GM12878 (cell line): ENCODE measurements around the gene NEAT1. TPM values are rescaled to one million over a fixed set of nuclear protein-coding genes. Genes with fewer than 3 reads are reported as not detected.

Source experiments
- ATAC-seq: fragments of 200-7000 bp; cut with Tn5 transposase; 3 replicates; pipeline ENCODE4 v1.9.1; 2020; ENCODE audit warnings: mild to moderate bottlenecking, moderate library complexity
- BruUV-seq: library from RNA; stranded (reverse); fragments of 400-500 nt; replicated peaks from 2 replicates; lab custom pipeline; 2021; lab: Mats Ljungman, UMichigan
- CTCF ChIA-PET: fragments of 300-600 bp; sonication (Branson Sonifier 250); formaldehyde crosslinking; extraction: SDS; loops from one replicate; lab custom pipeline; 2021; ENCODE audit warnings: inconsistent platforms; lab: Yijun Ruan, JAX
- POLR2A ChIA-PET: fragments of 350-600 bp; formaldehyde crosslinking; extraction: SDS; loops from one replicate; lab custom pipeline; 2021; ENCODE audit warnings: inconsistent platforms; lab: Charles Lee
- RAD21 ChIA-PET: fragments of 300-600 bp; sonication (Branson Sonifier 250); formaldehyde crosslinking; loops from one replicate; lab custom pipeline; 2023; ENCODE audit warnings: antibody characterized with exemption; ENCODE audit not compliant: unreplicated experiment; lab: Charles Lee
- SMC1A ChIA-PET: fragments of 300-600 bp; sonication (Branson Sonifier 250); formaldehyde crosslinking; loops from one replicate; lab custom pipeline; 2023; ENCODE audit not compliant: unreplicated experiment, uncharacterized antibody; lab: Charles Lee
- DNase-seq: peaks from one replicate; pipeline ENCODE4 v3.0.0-alpha.2; 2011; ENCODE audit warnings: low read depth, low spot score
- FAIRE-seq: peaks from 3 replicates; lab custom pipeline; 2011; peaks lifted over from hg19 to GRCh38; lab: Jason Lieb, UNC
- H2AFZ ChIP-seq: 2 replicates; pipeline ENCODE4 v1.6.0; 2011; ENCODE audit warnings: low read depth, low read length, control low read depth; ENCODE audit not compliant: control insufficient read depth
- H3K27ac ChIP-seq: 2 replicates; pipeline ENCODE4 v1.5.1; 2011; ENCODE audit warnings: control low read depth; ENCODE audit not compliant: control insufficient read depth, insufficient read depth
- H3K27me3 ChIP-seq, 2 experiments: replicated peaks in 1 of 2; 2 replicates each; pipeline versions ENCODE4 v1.6.0 to v1.6.1; 2011; ENCODE audit warnings: low read length in 1 of 2; ENCODE audit not compliant: control insufficient read depth in 2 of 2, insufficient read depth in 2 of 2
- H3K36me3 ChIP-seq, 2 experiments: 2 replicates each; pipeline ENCODE4 v1.5.1; 2011; ENCODE audit warnings: low read length in 1 of 2; ENCODE audit not compliant: control insufficient read depth in 2 of 2, insufficient read depth in 2 of 2
- H3K4me1 ChIP-seq: 2 replicates; pipeline ENCODE4 v1.6.1; 2011; ENCODE audit warnings: mild to moderate bottlenecking, low read length, moderate library complexity, mixed read lengths; ENCODE audit not compliant: control insufficient read depth, insufficient read depth
- H3K4me2 ChIP-seq: 2 replicates; pipeline ENCODE4 v1.6.0; 2011; ENCODE audit warnings: control low read depth; ENCODE audit not compliant: control insufficient read depth, insufficient read depth
- H3K4me3 ChIP-seq: fragments of 200-600 bp; sonication (generic); 2 replicates; pipeline ENCODE4 v1.5.1; 2016
- H3K79me2 ChIP-seq: 2 replicates; pipeline ENCODE4 v1.6.0; 2011; ENCODE audit warnings: low read length; ENCODE audit not compliant: control insufficient read depth, insufficient read depth
- H3K9ac ChIP-seq: 2 replicates; pipeline ENCODE4 v1.8.0; 2011; ENCODE audit warnings: low read length, control low read depth, mixed read lengths; ENCODE audit not compliant: control insufficient read depth, insufficient read depth
- H3K9me3 ChIP-seq: replicated peaks from 3 replicates; pipeline ENCODE4 v1.5.1; 2011; ENCODE audit warnings: mild to moderate bottlenecking, low read length; ENCODE audit not compliant: control insufficient read depth, insufficient read depth
- H4K20me1 ChIP-seq: 2 replicates; pipeline ENCODE4 v1.6.0; 2011; ENCODE audit not compliant: control insufficient read depth, insufficient read depth
- BHLHE40 ChIP-seq, 2 experiments: fragments of 450-650 bp in 1 of 2; IDR thresholded peaks; 2 replicates each; pipeline ENCODE4 v1.6.1; 2011 to 2017; ENCODE audit warnings: low read depth in 2 of 2, borderline replicate concordance in 1 of 2, improper control_type of control experiment in 1 of 2, low read length in 1 of 2, mild to moderate bottlenecking in 1 of 2
- CEBPB ChIP-seq, 2 experiments: fragments of 150-350 bp in 1 of 2; IDR thresholded peaks; 2 replicates each; pipeline ENCODE4 v1.6.1; 2012 to 2014; ENCODE audit warnings: low read depth in 2 of 2, low read length in 2 of 2, borderline replicate concordance in 1 of 2, inconsistent platforms in 1 of 2
- CHD4 ChIP-seq: fragments of 200-600 bp; sonication (generic); IDR thresholded peaks from 2 replicates; pipeline ENCODE4 v1.6.1; 2016; ENCODE audit warnings: mild to moderate bottlenecking
- EGR1 ChIP-seq, 2 experiments: IDR thresholded peaks; 1 replicate in 1 of 2; 2 replicates in 1 of 2; pipeline ENCODE4 v1.6.1; 2011 to 2012; ENCODE audit warnings: low read depth in 2 of 2, low read length in 2 of 2, borderline replicate concordance in 1 of 2, mild to moderate bottlenecking in 1 of 2, moderate library complexity in 1 of 2
- FOXM1 ChIP-seq: IDR thresholded peaks from 2 replicates; pipeline ENCODE4 v1.6.1; 2012; ENCODE audit warnings: low read depth, mild to moderate bottlenecking, inconsistent platforms, low read length, moderate library complexity
- HDAC6 ChIP-seq: fragments of 200-600 bp; sonication (generic); IDR thresholded peaks from one replicate; pipeline ENCODE4 v1.8.0; 2017; ENCODE audit warnings: antibody characterized with exemption; ENCODE audit not compliant: unreplicated experiment
- IRF4 ChIP-seq: IDR thresholded peaks from 2 replicates; pipeline ENCODE4 v1.6.1; 2011; ENCODE audit warnings: low read depth, low read length
- JUND ChIP-seq: IDR thresholded peaks from 2 replicates; pipeline ENCODE4 v1.6.1; 2012; ENCODE audit warnings: low read depth, mild to moderate bottlenecking, low read length, improper control_type of control experiment, moderate library complexity
- NBN ChIP-seq: fragments of 450-650 bp; IDR thresholded peaks from 2 replicates; pipeline ENCODE4 v1.6.1; 2016
- NR2C1 ChIP-seq: fragments of 450-650 bp; IDR thresholded peaks from 2 replicates; pipeline ENCODE4 v1.6.1; 2017; ENCODE audit warnings: antibody characterized with exemption, mild to moderate bottlenecking, moderate library complexity
- PAX5 ChIP-seq: IDR thresholded peaks from 2 replicates; pipeline ENCODE4 v1.6.1; 2011; ENCODE audit warnings: low read depth, low read length, borderline replicate concordance
- RAD21 ChIP-seq: IDR thresholded peaks from 2 replicates; pipeline ENCODE4 v1.6.1; 2011; ENCODE audit warnings: mild to moderate bottlenecking, low read depth, low read length, moderate library complexity; ENCODE audit not compliant: insufficient read depth
- RELA ChIP-seq: fragments of 450-650 bp; IDR thresholded peaks from 2 replicates; pipeline ENCODE4 v1.8.0; 2014; ENCODE audit warnings: borderline replicate concordance; ENCODE audit not compliant: partially characterized antibody
- SMAD1 ChIP-seq: fragments of 450-650 bp; IDR thresholded peaks from 2 replicates; pipeline ENCODE4 v1.6.1; 2018; ENCODE audit warnings: mild to moderate bottlenecking, low read depth; ENCODE audit not compliant: partially characterized antibody
- SMC3 ChIP-seq: IDR thresholded peaks from 2 replicates; pipeline ENCODE4 v1.6.1; 2011; ENCODE audit warnings: low read length, improper control_type of control experiment, borderline replicate concordance
- TCF12 ChIP-seq: IDR thresholded peaks from 2 replicates; pipeline ENCODE4 v1.6.1; 2011; ENCODE audit warnings: low read depth, mild to moderate bottlenecking, low read length
- YBX1 ChIP-seq: fragments of 450-650 bp; IDR thresholded peaks from 2 replicates; pipeline ENCODE4 v1.6.1; 2016; ENCODE audit warnings: antibody characterized with exemption
- YY1 ChIP-seq: IDR thresholded peaks from 2 replicates; pipeline ENCODE4 v1.6.1; 2011; ENCODE audit warnings: low read depth, mild to moderate bottlenecking, low read length
- ZBED1 ChIP-seq: IDR thresholded peaks from 2 replicates; pipeline ENCODE4 v1.6.1; 2016; ENCODE audit warnings: borderline replicate concordance
- WGBS: methylation state at CpG from one replicate; pipeline ENCODE4 v1.1.6; 2016; ENCODE audit warnings: low lambda C conversion rate; ENCODE audit not compliant: insufficient replicate concordance, insufficient coverage; ENCODE audit errors: missing lambda C conversion rate; 5-methylcytosine and 5-hydroxymethylcytosine counted together
- in situ Hi-C: fragments of 300-500 bp; cut with MboI; formaldehyde crosslinking; loops from 9 replicates; pipeline ENCODE4 v1.14.3; 2018; ENCODE audit warnings: mixed read lengths
- intact Hi-C: fragments of 100-400 bp; cut with micrococcal nuclease; formaldehyde crosslinking; loops from one replicate; pipeline ENCODE4 v1.14.2; 2022; ENCODE audit not compliant: unreplicated experiment
- polyA plus RNA-seq, 11 experiments: library from polyadenylated mRNA; depleted of rRNA in 4 of 11; unstranded in 6 of 11; stranded (reverse) in 5 of 11; fragments of >200 nt; fragmentation: Nextera tagmentation in 4 of 11; fragmentation: Illumina TruSeq in 1 of 11; extraction: Ambion mirVana in 4 of 11; extraction: Trizol in 1 of 11; gene quantifications; 1 replicate in 1 of 11; 2 replicates in 10 of 11; pipeline versions ENCODE4 v1.2.1 to v1.2.3, GENCODE V29; 2011 to 2016; ENCODE audit warnings: inconsistent platforms in 2 of 11, missing spikeins in 2 of 11, low read depth in 1 of 11
- total RNA-seq, 4 experiments: library from RNA; depleted of rRNA in 3 of 4; stranded (reverse); fragments of >200 nt in 3 of 4; fragmentation: Illumina TruSeq in 1 of 4; extraction: Trizol in 1 of 4; gene quantifications; 2 replicates each; pipeline versions ENCODE4 v1.2.1 to v1.2.3, GENCODE V29; 2013 to 2021
- TF ChIP-seq, protein P1 (sequence below): fragments of 450-650 bp; IDR thresholded peaks from 2 replicates; pipeline ENCODE4 v1.6.1; 2018; ENCODE audit warnings: mild to moderate bottlenecking, low read depth, moderate library complexity; ENCODE audit not compliant: partially characterized antibody
- TF ChIP-seq, protein P2 (sequence below), 3 experiments: IDR thresholded peaks in 2 of 3; conservative IDR thresholded peaks in 1 of 3; 2 replicates each; pipeline ENCODE4 v1.5.1; 2011; ENCODE audit warnings: low read depth in 3 of 3, low read length in 3 of 3, mild to moderate bottlenecking in 3 of 3, control low read depth in 2 of 3, moderate library complexity in 2 of 3, inconsistent platforms in 1 of 3, mixed read lengths in 1 of 3; ENCODE audit not compliant: control insufficient read depth in 2 of 3, insufficient read depth in 1 of 3; ENCODE audit errors: extremely low read depth in 1 of 3

The NEAT1 gene
- total and polyA plus RNA-seq, 10 of the 15 experiments (the other 5 are each of a cell fraction or from before 2014, with no cell fraction given), result 13.6 to 328 (median 69.4) TPM

DNA sequence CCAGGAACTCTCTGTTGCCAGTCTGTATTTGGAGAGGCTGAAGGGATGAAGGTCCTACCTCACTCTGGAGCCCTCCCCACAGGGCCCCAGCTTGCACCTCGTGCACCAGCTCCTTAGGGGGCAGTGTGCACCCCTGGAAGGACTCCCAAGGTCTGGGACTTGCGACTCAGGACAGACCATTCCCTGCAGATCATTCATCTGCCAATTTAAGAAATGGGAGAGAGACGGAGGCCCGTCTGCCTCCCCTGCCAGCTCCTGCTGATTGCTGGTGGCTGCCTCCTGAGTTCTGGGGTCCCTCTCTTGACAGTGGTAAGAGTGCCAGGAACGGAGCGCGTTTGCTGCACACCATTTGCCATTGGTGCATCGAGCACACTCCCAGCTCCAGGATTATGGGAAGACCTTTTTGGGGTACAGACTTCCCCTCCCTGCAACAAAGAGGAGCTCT lies 48.9 kb downstream of the NEAT1 start:
- Histone ChIP-seq H3K4me2 (peak overlapping the region; percentile 62), H3K4me3 (peak overlapping the region; percentile 31; the same call in 1 of the 2 replicates), H3K9ac (peak overlapping the region; percentile 71), H3K4me1 (peaks cover 29% of the 10 kb centered on the region), H3K27me3 (no peaks in the 10 kb centered on the region), H3K27ac (peak overlapping the region; percentile 76), H4K20me1 (no peaks in the 10 kb centered on the region), H3K36me3 (no peaks in the 10 kb centered on the region), H3K9me3 (no peaks in the 10 kb centered on the region), H2AFZ (no peak overlapping the region), H3K79me2 (peaks cover 25% of the 10 kb centered on the region)
- in situ Hi-C loops, result no loop called here
- SMC1A ChIA-PET, result interaction anchor here (0.9 to 13.3 kb wide), 15 partner anchors 9 to 139 kb away, joined by 3 to 481 read pairs (median 5); partner anchors contain the start of genes MALAT1 and NEAT1
- BruUV-seq, result TSS peak; percentile 88
- CTCF ChIA-PET, result interaction anchor here (0.6 to 17.2 kb wide), 20 partner anchors 8 to 268 kb away, joined by 3 to 728 read pairs (median 5); partner anchors contain the start of genes CDC42EP2, DPF2, FAM89B and FRMD8
- DNase-seq (no peak), FAIRE-seq (no peak), ATAC-seq (peak; percentile 65)
- 43% methylated on average over 8 of the region's 8 CpGs for WGBS
- intact Hi-C loops, result loop anchor here (2.0 kb wide), 1 partner anchor 35 kb away; no protein-coding TSS in a partner anchor
- RAD21 ChIA-PET, result interaction anchor here (0.5 to 11.0 kb wide), 16 partner anchors 8 to 181 kb away, joined by 3 to 224 read pairs (median 5); partner anchors contain the start of genes FAM89B, FRMD8, MALAT1 and NEAT1
- POLR2A ChIA-PET, result interaction anchor here (0.6 to 6.2 kb wide), 22 partner anchors 10 to 356 kb away, joined by 3 to 105 read pairs (median 7); partner anchors contain the start of gene MALAT1
- TF ChIP-seq IRF4 (0 out of 2 replicates have a peak, but pooled peaks have one; percentile 50), TCF12 (0 out of 2 replicates have a peak, but pooled peaks have one; percentile 14), CEBPB (IDR thresholded peaks at IDR 0.05; ENCODE audit: borderline replicate concordance in 1 of 2, low read depth in 2 of 2, low read length in 2 of 2) (no peak), YY1 (peak; percentile 30; the same call in 1 of the 2 replicates), BHLHE40 (IDR thresholded peaks at IDR 0.05; ENCODE audit: borderline replicate concordance in 1 of 2, low read depth in 2 of 2, low read length in 1 of 2) (no peak), PAX5 (no peak), RAD21 (peak; percentile 65), CHD4 (no peak), RELA (no peak), JUND (no peak), ZBED1 (no peak), SMC3 (peak; percentile 50; the same call in 1 of the 2 replicates), NR2C1 (no peak), HDAC6 (no peak), YBX1 (no peak), FOXM1 (no peak), SMAD1 (no peak), NBN (no peak), EGR1 (IDR thresholded peaks at IDR 0.05; ENCODE audit: borderline replicate concordance in 1 of 2, low read depth in 2 of 2, low read length in 2 of 2) (no peak)
- TF ChIP-seq, protein P1, sequence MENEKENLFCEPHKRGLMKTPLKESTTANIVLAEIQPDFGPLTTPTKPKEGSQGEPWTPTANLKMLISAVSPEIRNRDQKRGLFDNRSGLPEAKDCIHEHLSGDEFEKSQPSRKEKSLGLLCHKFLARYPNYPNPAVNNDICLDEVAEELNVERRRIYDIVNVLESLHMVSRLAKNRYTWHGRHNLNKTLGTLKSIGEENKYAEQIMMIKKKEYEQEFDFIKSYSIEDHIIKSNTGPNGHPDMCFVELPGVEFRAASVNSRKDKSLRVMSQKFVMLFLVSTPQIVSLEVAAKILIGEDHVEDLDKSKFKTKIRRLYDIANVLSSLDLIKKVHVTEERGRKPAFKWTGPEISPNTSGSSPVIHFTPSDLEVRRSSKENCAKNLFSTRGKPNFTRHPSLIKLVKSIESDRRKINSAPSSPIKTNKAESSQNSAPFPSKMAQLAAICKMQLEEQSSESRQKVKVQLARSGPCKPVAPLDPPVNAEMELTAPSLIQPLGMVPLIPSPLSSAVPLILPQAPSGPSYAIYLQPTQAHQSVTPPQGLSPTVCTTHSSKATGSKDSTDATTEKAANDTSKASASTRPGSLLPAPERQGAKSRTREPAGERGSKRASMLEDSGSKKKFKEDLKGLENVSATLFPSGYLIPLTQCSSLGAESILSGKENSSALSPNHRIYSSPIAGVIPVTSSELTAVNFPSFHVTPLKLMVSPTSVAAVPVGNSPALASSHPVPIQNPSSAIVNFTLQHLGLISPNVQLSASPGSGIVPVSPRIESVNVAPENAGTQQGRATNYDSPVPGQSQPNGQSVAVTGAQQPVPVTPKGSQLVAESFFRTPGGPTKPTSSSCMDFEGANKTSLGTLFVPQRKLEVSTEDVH, result no peak
- TF ChIP-seq, protein P2, sequence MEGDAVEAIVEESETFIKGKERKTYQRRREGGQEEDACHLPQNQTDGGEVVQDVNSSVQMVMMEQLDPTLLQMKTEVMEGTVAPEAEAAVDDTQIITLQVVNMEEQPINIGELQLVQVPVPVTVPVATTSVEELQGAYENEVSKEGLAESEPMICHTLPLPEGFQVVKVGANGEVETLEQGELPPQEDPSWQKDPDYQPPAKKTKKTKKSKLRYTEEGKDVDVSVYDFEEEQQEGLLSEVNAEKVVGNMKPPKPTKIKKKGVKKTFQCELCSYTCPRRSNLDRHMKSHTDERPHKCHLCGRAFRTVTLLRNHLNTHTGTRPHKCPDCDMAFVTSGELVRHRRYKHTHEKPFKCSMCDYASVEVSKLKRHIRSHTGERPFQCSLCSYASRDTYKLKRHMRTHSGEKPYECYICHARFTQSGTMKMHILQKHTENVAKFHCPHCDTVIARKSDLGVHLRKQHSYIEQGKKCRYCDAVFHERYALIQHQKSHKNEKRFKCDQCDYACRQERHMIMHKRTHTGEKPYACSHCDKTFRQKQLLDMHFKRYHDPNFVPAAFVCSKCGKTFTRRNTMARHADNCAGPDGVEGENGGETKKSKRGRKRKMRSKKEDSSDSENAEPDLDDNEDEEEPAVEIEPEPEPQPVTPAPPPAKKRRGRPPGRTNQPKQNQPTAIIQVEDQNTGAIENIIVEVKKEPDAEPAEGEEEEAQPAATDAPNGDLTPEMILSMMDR (IDR thresholded peaks at IDR 0.05 in 2 of 3, conservative IDR thresholded peaks at IDR 0.05 in 1 of 3; ENCODE audit: control insufficient read depth in 2 of 3, extremely low read depth in 1 of 3, insufficient read depth in 1 of 3, low read depth in 3 of 3, low read length in 3 of 3), result peak; percentile 67 to 76 (median 75)
